Spleen (tissue), 11 donors: ENCODE data around the gene SETD1B. TPM values are rescaled to one million over a fixed set of nuclear protein-coding genes. Genes with fewer than 3 reads are reported as not detected.

ENCODE experiments used
- DNase-seq: peaks from one replicate; pipeline ENCODE4 v3.0.0-alpha.2; 2020
- H3K27ac ChIP-seq, 8 donors: fragments of 200-600 bp; sonication (generic) in 7 of 8; 1 replicate in 4 of 8; 2 replicates in 4 of 8; pipeline versions ENCODE4 v1.5.0 to v1.8.0; 2016 to 2021; ENCODE audit warnings: inconsistent platforms in 4 of 8, mild to moderate bottlenecking in 4 of 8, moderate library complexity in 1 of 8
- H3K27me3 ChIP-seq, 7 donors: fragments of 200-600 bp; sonication (generic) in 6 of 7; replicated peaks in 1 of 7; 1 replicate in 4 of 7; 2 replicates in 3 of 7; pipeline versions ENCODE4 v1.5.0 to v1.8.0; 2016 to 2021; ENCODE audit warnings: inconsistent platforms in 3 of 7, mild to moderate bottlenecking in 1 of 7
- H3K36me3 ChIP-seq, 6 donors: fragments of 200-600 bp; sonication (generic) in 5 of 6; 1 replicate in 4 of 6; 2 replicates in 2 of 6; pipeline versions ENCODE4 v1.5.0 to v1.8.0; 2016 to 2021; ENCODE audit warnings: inconsistent platforms in 2 of 6
- H3K4me1 ChIP-seq, 6 donors: fragments of 200-600 bp; sonication (generic) in 5 of 6; 1 replicate in 3 of 6; 2 replicates in 3 of 6; pipeline versions ENCODE4 v1.5.0 to v1.8.0; 2016 to 2021; ENCODE audit warnings: inconsistent platforms in 3 of 6
- H3K4me3 ChIP-seq, 8 donors: fragments of 200-600 bp; sonication (generic) in 7 of 8; 1 replicate in 4 of 8; 2 replicates in 4 of 8; pipeline versions ENCODE4 v1.5.0 to v1.8.0; 2016 to 2021; ENCODE audit warnings: inconsistent platforms in 4 of 8, mild to moderate bottlenecking in 4 of 8, moderate library complexity in 2 of 8
- H3K9me3 ChIP-seq, 8 donors: fragments of 200-600 bp; sonication (generic) in 7 of 8; 1 replicate in 4 of 8; 2 replicates in 4 of 8; pipeline versions ENCODE4 v1.5.0 to v1.8.0; 2016 to 2021; ENCODE audit warnings: inconsistent platforms in 4 of 8
- POLR2A ChIP-seq, 3 donors: fragments of 450-650 bp; IDR thresholded peaks; one replicate each; pipeline ENCODE4 v1.5.1; 2017; ENCODE audit warnings: antibody characterized with exemption in 3 of 3, mild to moderate bottlenecking in 1 of 3
- POLR2AphosphoS5 ChIP-seq, 3 donors: sonication (generic); formaldehyde crosslinking; IDR thresholded peaks; one replicate each; pipeline ENCODE4 v1.5.1; 2017; ENCODE audit warnings: antibody characterized with exemption in 3 of 3
- WGBS, 5 donors: extraction: QIAGEN DNeasy Blood & Tissue Kit in 3 of 5; methylation state at CpG; one replicate each; pipeline versions ENCODE4 v1.1.5 to v1.1.7; 2013 to 2018; 5-methylcytosine and 5-hydroxymethylcytosine counted together
- intact Hi-C: fragments of 100-400 bp; cut with DNase I; formaldehyde crosslinking; loops from one replicate; pipeline ENCODE4 v1.15.0; 2023; ENCODE audit warnings: low total_unique reads
- polyA plus RNA-seq, 3 donors: library from polyadenylated mRNA; stranded (reverse); fragments of 200-250 nt; gene quantifications; one replicate each; pipeline ENCODE4 v1.2.1, GENCODE V29; 2013
- total RNA-seq, 7 donors: library from RNA; depleted of rRNA in 3 of 7; stranded (reverse); fragments of >200 nt in 3 of 7; fragmentation: NEBNext Ultra II Directional in 4 of 7; extraction: Animal tissue kit (Norgen Biotek cat#: 25700) in 4 of 7; gene quantifications; one replicate each; pipeline versions ENCODE4 v1.1.0 to v1.2.1, GENCODE V29; 2016 to 2021
- TF ChIP-seq, protein P1 (sequence below), 11 experiments: fragments of 200-600 bp in 7 of 11; fragments of 450-650 bp in 4 of 11; sonication (generic) in 4 of 11; IDR thresholded peaks in 8 of 11; conservative IDR thresholded peaks in 3 of 11; 1 replicate in 7 of 11; 2 replicates in 4 of 11; pipeline versions ENCODE4 v1.4.0 to v1.8.0; 2016 to 2021; ENCODE audit warnings: antibody characterized with exemption in 11 of 11, inconsistent platforms in 4 of 11, mild to moderate bottlenecking in 1 of 11
- donor health status: healthy with polysubstance abuse.
- donor health status: DM: no; HTN: no; CAD: no; lungs with moderate emphysema.
- donor health status: DM: no; HTN: no; CAD: no.
- donor health status: Bipolar disorder and iron deficiency.
- donor health status: healthy.
- donor health status: DM: no; HTN: no; CAD: no.
- donor health status: DM: yes; HTN: yes; CAD: no.

SETD1B gene
- total and polyA plus RNA-seq, 10 donors: 3.3 to 37.7 (median 22.1) TPM

DNA sequence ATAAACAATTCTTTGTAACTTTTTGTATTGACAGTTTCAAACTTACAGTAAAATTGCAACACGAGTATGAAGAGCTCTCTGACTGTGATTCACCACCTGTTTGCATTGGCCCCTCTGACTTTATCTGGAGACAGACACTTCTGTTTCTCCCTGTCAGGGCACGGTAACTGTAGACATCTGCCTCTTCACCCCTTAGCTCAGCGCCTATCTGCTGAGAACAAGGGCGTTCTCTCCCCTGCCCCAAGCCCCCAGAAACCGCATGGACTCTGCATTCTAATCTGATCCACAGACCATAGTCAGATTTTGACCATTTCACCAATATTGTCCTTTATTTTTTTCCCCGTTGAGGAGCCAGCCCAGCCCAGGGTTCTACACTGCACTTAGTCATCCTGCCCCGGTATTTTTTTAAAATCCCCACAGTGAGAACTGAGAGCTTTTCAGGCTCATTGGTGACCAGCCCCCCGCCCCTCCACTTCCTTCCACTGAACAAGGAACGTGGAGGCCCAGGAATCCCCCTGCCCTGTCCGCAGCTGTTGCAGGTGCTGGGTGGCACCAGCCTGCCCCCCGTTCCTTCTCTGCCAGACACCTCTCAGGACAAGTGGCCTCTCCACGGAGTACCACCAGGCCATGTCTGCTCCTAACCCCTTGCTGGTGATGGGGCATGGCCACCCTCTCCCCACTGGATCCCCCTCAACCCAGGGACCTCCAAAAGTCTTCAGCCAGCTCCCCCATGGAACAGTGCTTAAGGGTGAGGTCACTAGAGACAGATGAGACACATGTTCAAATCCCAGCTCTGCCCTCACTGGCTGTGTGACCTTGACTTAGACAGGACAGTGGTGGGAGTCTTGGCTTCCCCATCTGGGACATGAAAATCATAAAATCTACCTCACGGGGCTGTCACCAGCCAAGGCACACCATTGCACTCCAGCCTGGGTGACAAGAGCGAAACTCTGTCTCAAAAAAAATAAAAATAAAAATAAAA, 21.5 kb upstream of the SETD1B start:
- no peak for TF ChIP-seq POLR2AphosphoS5 (IDR thresholded peaks at IDR 0.05)
- DNase-seq: no peak
- peaks cover 42 to 89% (median 74%) of the 10 kb centered on the region in 6 donors for H3K4me1 ChIP-seq
- no peaks in the 10 kb centered on the region for H3K9me3 ChIP-seq
- H3K4me3 ChIP-seq: peak overlapping the region in 1 of 8 donors; percentile 27
- 21 to 32% (median 25%) methylated on average over 14 of the region's 14 CpGs for WGBS, 5 donors
- peaks cover 2 to 51% (median 30%) of the 10 kb centered on the region in 6 donors for H3K36me3 ChIP-seq
- intact Hi-C loops: no loop called here
- H3K27ac ChIP-seq: peak overlapping the region; percentile 4 to 100 (median 72)
- no peaks in the 10 kb centered on the region for H3K27me3 ChIP-seq

DNA sequence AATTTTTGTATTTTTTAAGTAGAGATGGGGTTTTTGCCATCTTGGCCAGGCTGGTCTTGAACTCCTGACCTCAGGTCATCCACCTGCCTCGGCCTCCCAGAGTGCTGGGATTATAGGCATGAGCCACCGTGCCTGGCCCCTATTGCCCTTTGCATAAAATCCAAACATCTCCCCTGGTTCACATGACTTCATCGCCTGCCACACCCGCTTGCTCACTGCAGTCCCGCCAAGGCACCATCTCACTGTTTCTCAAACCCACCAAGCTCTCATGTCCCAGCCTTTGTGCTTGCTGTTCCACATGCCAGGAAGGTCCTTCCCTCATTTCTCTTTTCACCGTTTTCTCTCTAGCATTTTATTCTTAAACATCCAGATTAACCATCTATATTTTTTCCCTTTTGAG, 20.0 kb upstream of the SETD1B start:
- no peak for TF ChIP-seq POLR2AphosphoS5 (IDR thresholded peaks at IDR 0.05)
- TF ChIP-seq, protein P1, sequence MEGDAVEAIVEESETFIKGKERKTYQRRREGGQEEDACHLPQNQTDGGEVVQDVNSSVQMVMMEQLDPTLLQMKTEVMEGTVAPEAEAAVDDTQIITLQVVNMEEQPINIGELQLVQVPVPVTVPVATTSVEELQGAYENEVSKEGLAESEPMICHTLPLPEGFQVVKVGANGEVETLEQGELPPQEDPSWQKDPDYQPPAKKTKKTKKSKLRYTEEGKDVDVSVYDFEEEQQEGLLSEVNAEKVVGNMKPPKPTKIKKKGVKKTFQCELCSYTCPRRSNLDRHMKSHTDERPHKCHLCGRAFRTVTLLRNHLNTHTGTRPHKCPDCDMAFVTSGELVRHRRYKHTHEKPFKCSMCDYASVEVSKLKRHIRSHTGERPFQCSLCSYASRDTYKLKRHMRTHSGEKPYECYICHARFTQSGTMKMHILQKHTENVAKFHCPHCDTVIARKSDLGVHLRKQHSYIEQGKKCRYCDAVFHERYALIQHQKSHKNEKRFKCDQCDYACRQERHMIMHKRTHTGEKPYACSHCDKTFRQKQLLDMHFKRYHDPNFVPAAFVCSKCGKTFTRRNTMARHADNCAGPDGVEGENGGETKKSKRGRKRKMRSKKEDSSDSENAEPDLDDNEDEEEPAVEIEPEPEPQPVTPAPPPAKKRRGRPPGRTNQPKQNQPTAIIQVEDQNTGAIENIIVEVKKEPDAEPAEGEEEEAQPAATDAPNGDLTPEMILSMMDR (IDR thresholded peaks at IDR 0.05 in 8 of 11, conservative IDR thresholded peaks at IDR 0.05 in 3 of 11): no peak
- TF ChIP-seq POLR2A (IDR thresholded peaks at IDR 0.05): no peak
- 68 to 90% (median 74%) methylated on average over 6 of the region's 6 CpGs for WGBS, 5 donors
- peaks cover 2 to 37% (median 25%) of the 10 kb centered on the region in 6 donors for H3K36me3 ChIP-seq
- H3K4me3 ChIP-seq: no peak overlapping the region
- no peaks in the 10 kb centered on the region for H3K9me3 ChIP-seq
- H3K4me1 ChIP-seq: peaks cover 56 to 99% (median 87%) of the 10 kb centered on the region in 6 donors
- peak overlapping the region in 4 of 8 donors; percentile 2 to 100 (median 100) for H3K27ac ChIP-seq
- no peaks in the 10 kb centered on the region for H3K27me3 ChIP-seq
- no peak for DNase-seq
- intact Hi-C loops: no loop called here

DNA sequence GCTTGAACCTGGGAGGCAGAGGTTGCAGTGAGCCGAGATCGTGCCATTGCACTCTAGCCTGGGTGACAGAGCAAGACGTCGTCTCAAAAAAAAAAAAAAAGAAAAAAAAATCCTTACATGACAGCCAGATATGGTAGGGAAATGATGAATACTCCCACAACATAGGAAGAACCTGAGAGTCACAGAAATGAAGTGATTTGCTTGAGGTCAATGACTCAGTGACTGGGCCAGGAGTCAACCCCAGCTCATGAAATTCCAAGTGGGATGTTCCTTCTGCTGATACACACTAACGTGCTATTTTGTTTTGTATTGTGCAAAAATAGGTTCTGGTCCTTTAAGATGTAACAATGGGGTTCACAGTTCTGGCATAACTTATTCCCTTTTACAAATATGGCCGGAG, 19.3 kb upstream of the SETD1B start:
- 41 to 62% (median 42%) methylated on average over 6 of the region's 6 CpGs for whole genome bisulfite sequencing, 5 donors
- H3K4me3 ChIP-seq: peak overlapping the region in 1 of 8 donors; percentile 9
- H3K4me1 ChIP-seq: peaks cover 63 to 99% (median 91%) of the 10 kb centered on the region in 6 donors
- DNase-seq: no peak
- peaks cover 2 to 30% (median 18%) of the 10 kb centered on the region in 6 donors for H3K36me3 ChIP-seq
- H3K27me3 ChIP-seq: no peaks in the 10 kb centered on the region
- peak overlapping the region in 7 of 8 donors; percentile 2 to 100 (median 100) for H3K27ac ChIP-seq
- intact Hi-C loops: no loop called here
- no peak for TF ChIP-seq POLR2AphosphoS5 (IDR thresholded peaks at IDR 0.05)
- TF ChIP-seq, protein P1 (IDR thresholded peaks at IDR 0.05 in 8 of 11, conservative IDR thresholded peaks at IDR 0.05 in 3 of 11): no peak
- TF ChIP-seq POLR2A (IDR thresholded peaks at IDR 0.05): no peak
- no peaks in the 10 kb centered on the region for H3K9me3 ChIP-seq

DNA sequence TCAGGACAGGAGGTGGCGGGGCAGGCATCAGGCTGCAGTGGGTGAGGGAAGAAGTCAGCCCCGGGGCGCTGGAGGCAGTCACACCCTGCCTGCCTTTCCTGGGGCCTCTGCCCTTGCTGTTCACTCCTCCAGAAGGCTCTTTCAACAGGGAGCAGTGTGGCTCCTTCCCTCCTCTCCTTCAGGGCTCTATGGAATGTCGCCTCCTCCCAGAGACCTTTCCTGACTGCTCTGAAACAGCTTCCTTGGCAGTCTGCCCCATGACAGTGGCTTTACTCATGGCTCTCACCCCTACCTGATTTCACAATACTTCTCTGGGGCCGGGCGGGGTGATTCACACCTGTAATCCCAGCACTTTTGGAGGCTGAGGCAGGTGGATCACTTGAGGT, 17.4 kb upstream of the SETD1B start:
- no peaks in the 10 kb centered on the region for H3K27me3 ChIP-seq
- peak overlapping the region in 1 of 8 donors; percentile 80 for H3K4me3 ChIP-seq
- peak overlapping the region; percentile 93 to 100 (median 100) for H3K27ac ChIP-seq
- no peak for DNase-seq
- TF ChIP-seq POLR2A (IDR thresholded peaks at IDR 0.05) (no peak), POLR2AphosphoS5 (IDR thresholded peaks at IDR 0.05) (peak in 2 of 3 donors; percentile 25 to 37)
- TF ChIP-seq, protein P1 (IDR thresholded peaks at IDR 0.05 in 8 of 11, conservative IDR thresholded peaks at IDR 0.05 in 3 of 11): no peak
- H3K36me3 ChIP-seq: peaks cover 0 to 17% (median 0%) of the 10 kb centered on the region in 6 donors
- intact Hi-C loops: no loop called here
- H3K4me1 ChIP-seq: peaks cover 72 to 100% (median 99%) of the 10 kb centered on the region in 6 donors
- WGBS, 5 donors: 27 to 51% (median 43%) methylated on average over 5 to 6 of the region's 6 CpGs
- H3K9me3 ChIP-seq: no peaks in the 10 kb centered on the region
